Measurements from ENCODE around the gene DPYSL3.
A peak's percentile ranks its signal among the peaks of the same experiment; 100 is the strongest.

DPYSL3 gene

DNA sequence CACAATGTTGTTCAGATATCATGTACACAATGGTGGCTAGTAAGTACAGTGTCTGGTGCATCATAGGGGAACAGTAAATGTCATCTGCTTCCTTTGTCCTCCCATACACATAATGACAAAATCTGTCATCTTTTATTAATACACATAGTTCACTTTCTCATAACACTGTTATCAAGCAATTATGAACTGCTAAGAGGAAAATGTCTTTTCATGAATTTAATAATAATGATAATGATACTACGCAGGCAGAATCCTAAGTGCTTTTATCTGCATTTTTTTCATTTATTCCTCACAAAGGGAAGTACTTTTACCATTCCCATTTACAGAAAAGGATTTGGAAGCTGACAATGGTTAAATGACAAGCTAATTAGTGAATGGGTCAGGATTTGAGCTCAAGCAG, 35.7 kb downstream of the DPYSL3 start:
- no peak overlapping the region for H3K4me3 ChIP-seq (ENCODE audit: low read depth, low read length)

DNA sequence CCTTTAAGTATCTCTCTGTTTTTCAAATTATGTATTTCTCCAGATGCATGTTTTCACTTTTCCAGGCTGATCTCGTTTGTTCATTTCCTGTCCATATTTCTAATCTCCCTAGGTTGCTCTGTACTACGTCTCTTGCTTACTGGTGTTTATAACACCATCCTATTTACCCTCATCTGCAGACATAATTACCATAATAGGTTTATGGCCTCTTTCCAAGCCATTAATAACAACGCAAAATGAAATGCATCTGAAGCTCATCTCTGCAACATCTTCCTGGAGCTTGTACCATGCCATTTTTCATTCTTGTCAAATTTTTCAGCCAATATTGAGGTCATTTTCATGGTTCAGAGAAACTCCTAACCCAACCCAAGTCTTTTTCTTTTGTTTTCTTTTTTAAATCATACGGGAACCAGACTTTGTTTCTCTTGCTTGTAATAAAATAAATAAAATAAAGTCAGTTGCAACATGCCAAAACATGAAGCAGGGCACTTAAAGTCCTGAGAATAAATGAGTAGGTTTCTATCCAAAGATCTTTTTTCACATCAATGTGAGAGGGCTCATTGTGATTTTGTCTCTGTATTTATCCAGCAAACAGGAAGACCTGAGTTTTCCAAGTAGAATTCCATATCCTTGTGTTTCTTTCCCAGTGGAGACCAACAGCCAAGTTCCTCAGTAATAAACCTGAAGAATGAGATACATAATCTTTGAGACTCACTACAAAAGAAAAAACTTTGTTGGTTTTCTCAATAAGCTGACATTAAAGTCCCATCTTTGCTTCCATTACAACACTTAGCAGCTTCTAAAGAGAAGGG, 37.0 kb downstream of the DPYSL3 start:
- H3K4me3 ChIP-seq (ENCODE audit: low read depth, low read length), result no peak overlapping the region

DNA sequence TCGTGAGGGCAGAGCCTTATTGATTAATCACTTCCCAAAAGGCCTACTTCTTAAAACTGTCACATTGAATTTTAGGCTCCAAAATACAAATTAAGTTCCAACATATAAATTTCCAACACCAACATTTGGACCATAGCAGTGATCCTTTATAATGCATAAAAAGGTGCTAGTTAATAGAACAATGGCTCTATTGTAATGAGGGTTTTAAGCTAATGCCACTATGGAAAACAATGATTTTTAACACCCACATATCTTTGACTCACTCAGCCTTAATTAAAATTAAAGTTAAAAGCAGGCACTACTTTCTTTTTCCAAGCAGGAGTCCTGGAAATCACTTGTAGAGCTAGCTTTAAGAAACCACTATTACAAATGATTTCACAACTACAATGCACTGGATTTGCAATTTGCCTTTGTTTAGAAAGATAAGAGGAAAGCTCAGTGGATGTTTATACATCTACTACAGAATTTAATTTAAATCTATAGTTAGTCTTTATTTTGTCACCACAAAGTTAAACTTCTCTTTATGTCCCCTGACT, 41.8 kb downstream of the DPYSL3 start:
- no peak overlapping the region for H3K4me3 ChIP-seq (ENCODE audit: low read depth, low read length)

DNA sequence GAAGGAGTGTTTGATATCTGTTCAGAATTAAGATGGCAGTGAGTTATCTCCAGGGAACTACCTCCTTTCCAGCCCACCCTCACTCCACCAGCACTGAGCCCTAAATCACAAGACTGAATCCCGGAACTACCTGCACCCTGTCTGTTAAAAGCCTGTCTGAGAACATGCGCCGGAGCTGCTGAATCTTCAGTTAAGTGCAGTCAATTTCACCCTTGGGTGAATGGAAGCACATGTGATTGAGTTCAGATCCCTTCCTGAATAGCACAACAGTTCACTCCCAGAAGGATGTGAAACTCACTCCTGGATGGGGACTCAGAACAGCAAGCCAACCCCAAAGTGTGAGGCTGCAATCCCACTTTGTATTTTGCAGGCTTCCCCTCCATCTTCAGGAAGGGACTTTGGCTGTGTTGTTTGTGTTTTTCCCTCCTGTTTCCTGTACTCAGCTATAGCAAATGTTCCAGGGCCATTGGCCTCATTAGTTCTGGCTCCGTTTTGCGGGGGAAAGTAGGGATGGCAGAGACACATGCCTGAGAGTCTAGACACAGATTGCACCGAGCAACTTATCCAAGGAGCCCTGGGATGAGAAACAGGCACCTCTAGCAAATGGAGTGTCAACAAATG, 43.4 kb downstream of the DPYSL3 start:
- no peak overlapping the region for H3K4me3 ChIP-seq (ENCODE audit: low read depth, low read length)

DNA sequence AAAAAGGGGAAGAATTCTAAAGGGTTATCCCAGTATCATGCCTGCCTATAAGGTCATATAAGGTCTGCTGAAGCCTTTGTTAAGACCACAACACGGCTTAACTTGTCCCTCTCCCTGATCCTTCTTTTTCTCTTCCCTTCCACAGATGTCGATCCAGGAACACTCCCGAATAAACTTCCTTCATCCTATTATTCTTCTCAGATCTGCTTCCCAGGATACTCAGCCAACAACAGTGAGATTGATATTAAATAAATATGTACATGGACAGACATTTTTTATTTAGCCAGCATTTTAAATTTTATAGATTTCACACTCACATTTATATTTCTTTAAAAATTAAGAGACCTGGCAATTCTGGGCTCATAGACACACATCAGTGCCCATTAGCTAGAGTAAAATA, 44.1 kb downstream of the DPYSL3 start:
- no peak overlapping the region for H3K4me3 ChIP-seq (ENCODE audit: low read depth, low read length)

DNA sequence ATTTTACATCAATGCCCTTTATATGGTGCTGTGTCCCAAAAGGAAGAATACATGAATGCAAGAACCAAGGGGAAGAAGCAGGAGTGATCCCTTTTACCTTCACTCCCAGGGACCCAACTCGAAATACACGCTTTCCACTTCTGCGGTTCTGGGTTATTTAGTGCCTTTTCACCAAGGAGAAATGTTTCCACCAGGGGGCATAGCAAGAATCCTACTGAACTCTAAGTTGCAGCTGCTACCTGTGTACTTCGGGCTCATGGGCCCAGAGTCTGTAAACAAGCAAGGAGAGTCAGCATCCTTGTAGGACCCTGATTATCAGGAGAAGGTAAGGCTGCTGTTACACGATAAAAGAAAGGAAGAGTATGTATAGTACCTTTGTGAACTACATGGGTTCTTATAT, 45.7 kb downstream of the DPYSL3 start:
- H3K4me3 ChIP-seq (ENCODE audit: low read depth, low read length), result no peak overlapping the region

DNA sequence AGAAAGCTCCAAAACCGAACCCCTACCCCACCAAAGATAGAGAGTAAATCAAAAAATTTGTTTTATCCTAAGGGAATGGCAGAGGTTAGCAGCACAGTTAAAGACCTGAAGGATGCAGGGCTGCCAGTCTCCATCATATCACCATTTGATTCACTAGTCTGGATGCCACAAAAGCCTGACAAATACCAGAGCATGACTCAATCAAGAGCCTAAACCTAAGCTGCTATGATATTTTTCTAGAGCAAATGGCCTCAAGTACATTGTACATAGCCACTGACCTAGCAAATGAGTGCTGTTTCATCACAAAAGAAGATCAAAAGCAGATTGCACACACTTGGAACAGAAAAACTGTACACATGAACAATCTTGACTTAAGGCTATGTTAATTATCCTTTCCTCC, 48.0 kb downstream of the DPYSL3 start:
- H3K4me3 ChIP-seq (ENCODE audit: low read depth, low read length), result no peak overlapping the region

DNA sequence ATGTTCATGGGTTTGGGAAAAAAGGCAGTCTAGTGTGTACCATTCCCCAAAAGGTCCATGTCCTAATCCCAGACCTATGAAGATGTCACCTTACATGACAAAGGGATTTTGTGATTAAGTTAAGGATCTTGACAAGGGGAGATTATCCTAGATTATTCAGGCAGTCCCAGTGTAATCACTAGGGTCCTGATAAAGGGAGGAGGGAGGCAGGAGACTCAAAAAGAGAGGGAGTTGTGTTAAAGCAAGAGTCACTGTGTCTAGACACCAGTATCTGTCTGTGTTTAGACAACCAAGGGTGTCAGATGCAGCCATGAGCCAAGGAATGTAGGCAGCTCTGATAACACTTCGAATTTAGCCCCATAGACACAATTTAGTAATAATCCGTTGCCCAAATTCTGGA, 49.5 kb downstream of the DPYSL3 start:
- H3K4me3 ChIP-seq (ENCODE audit: low read depth, low read length), result no peak overlapping the region

DNA sequence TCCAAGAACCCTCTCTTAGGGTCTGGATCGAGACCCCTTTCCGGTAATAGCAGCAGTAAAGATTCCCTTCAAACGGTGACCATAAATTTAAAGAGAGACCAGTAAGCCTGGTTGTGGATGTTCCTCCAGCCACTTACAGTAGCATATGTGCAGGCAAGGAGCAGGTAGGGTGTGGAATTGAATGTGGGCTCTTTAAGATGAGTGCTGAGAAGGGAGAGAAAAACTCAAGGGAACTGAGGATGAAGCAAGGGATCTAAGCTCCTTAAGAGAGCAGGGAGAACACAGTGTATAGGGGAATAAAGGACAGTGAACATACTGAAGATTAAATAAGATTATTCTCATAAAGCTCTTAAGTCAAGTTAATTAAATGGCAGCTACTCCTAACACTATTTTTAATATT, 51.3 kb downstream of the DPYSL3 start:
- no peak overlapping the region for H3K4me3 ChIP-seq (ENCODE audit: low read depth, low read length)

DNA sequence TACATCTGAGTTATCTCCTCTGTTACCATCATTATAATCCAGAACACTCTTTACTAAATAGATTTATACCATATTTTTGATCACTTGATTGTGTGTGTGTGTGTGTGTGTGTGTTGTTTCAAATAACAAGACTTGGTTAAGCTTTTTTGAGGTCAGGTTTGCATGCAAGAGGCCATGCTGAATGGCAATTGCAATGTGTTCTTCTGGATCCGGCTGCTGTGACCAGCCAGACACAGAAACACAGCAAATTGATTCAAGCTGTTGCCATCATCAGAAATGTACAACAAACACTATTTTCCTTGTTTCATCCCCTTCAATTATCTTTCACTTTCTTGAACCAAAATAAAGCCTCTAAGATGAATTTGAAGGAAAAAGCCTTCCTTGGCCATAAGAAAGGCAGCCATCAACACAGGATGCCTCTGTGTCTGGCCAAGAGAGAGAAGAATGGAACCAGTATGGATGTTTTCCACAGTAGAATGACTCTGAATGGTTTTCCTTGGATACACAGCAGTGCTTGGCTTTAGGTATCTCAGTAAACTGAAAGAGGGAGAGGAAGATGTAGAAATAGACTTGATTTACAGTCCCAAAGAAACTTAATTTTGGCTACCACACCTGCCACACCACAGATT, 53.9 kb downstream of the DPYSL3 start:
- H3K4me3 ChIP-seq (ENCODE audit: low read depth, low read length), result no peak overlapping the region

DNA sequence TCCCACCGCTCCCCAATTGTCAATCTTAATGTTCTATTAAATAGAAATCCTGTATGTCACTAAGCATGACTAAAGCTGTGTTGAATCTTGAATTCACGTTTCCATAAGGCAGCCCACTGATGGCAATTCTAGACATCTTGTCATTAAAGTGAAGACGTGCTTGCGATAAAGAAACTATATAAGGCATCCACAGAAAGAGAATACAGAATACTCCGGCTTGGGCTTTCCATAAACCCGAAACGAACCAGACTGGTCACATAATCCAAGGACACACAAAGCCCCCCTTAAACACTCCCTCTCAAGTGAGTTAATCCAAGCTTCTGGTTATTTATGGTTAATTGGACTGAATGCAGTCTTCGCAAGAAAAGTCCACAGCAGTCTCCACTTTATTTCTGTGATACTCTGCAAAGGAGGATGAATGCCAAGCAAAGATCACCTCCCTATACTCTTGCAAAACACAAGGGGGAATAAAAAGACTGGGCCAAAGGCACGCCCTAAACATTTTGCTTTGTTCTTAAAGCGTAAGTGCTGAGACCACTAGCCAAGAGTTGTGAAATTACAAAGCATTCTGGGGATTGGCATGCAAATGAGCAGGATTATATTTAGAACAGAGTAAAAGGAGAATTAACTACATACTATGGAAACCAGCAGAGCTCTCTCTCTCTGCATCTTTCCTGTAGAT, 54.7 kb downstream of the DPYSL3 start:
- no peak overlapping the region for H3K4me3 ChIP-seq (ENCODE audit: low read depth, low read length)

DNA sequence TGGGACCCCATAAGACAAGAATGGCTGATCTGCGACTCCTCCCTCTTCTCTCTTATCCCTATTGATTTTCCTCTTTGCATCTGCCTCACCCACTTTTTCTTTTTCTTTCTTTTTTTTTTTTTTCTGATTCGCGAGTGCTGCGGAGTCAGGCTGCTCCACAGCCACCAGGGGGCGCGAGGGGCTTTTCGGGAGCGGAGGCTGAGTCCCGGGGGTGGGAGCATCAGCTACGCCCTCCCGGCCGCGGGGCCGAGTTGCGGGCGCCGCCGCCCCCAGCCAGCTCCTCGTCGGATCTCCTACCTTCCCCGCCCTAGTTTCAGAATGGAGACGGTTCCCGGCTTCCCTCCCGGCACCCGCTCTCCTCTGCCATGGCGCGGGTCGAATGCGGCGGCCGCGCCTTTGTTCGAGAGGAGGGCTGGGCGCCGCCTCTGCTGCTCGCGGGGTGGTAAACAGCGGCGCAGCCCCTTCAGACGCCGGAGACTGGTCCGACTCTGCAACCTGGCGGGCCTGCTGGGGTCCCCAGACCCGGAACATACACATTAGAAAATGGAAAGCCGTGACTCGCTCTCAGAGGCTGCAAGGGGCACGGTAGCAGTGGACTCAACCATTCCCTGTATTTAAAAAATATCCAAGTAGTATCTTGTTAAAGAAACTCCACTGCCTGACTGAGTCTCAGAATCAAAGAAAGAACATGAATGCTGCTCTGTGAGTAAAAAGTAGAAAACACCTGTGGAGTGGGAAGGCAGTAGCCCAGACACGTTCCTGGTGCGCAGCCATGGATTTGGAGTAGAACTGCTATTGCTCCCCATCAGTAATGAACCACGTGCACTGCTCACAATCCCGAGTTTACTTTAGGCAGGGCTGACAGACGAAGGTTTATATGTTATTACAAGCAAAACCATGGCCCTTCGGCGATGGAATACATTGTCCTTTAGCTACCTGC, 55.7 kb downstream of the DPYSL3 start:
- peak overlapping the region; percentile 91 for H3K4me3 ChIP-seq (ENCODE audit: low read depth, low read length)

DNA sequence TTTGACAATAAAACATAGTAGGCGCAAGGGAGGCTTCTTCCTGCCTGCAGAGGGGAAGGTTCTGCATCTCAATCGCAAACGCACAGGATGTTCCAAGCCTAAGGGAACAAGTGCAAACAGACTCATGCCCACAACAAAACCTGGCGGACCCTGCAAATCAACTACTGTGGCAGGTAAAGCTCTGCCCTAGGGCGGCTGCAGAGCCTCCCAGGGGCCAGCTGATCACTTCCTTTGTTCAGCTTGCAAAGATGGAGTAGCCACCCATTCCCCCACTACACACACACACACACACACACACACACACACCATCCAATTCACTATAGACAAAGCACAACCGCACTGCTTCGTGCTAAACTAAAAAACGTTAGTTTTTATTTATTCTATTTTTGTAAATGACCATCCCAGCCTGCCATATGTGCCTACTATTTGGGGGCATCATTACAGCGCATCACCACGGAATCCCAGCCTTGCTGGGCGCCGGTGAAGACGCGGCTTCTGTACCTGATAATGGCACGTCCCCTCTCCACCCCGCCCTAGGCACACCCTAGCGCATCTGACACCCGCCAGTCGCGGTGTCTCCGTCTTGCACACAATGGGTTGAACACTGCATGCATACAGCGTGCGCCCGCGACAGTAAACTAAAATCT, 57.6 kb downstream of the DPYSL3 start:
- H3K4me3 ChIP-seq (ENCODE audit: low read depth, low read length), result peak overlapping the region; percentile 91

DNA sequence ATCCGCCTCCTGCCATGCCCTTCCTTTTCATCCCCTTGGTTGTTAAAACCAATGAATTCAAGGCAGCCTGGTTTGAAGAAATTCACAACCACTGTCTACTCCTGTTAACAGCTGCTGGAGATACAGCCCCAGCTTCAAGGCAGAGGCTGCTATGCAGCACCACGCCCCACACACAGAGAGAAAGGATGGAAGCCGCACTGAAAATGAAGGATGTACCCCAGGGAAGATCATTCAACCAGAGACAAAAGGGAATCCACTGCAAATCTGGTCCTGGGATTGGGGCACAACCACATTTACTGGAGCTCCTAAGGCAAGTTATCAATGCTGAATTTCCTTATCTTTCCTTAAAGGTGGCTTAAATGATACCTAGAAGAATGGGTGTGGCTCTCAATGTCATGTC, 58.7 kb downstream of the DPYSL3 start:
- H3K4me3 ChIP-seq (ENCODE audit: low read depth, low read length), result peak overlapping the region; percentile 91

DNA sequence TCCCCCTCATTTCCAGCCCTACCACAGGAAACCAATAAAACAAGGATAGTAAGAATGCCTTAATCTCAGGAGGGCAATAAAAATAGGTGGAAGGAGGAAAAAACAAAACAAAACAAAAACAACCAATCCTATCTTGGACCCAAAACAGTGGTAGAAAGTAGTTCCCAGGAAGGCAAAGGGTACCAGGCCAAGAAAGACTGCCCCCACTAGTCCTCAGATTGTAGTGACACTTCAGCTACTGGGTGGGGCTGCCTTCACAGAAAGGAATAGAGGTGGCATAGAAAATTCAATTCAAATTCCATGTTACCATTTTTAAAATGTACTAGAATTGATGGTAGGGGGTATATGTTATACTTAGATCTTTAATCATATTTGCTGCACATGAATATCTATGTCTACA, 59.3 kb downstream of the DPYSL3 start:
- H3K4me3 ChIP-seq (ENCODE audit: low read depth, low read length), result no peak overlapping the region

DNA sequence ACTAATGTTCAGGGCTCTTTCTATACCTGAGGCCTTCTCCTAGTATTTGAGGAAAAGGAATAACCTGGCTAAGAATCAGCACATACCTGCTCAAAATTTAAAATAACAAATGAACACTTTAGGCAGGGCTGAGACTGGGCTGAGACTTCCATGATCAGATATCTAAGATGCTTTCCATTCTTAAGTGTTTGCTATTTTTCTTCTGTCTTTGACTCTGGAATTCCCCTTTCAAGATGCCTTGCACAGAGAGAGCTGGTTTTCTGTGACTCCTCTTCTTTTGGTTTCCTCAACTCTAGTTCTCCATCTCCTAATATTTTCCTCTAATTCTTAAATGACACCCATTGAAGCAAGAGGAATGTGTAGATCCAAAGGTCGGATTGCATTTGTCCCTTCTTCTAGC, 61.1 kb downstream of the DPYSL3 start:
- no peak overlapping the region for H3K4me3 ChIP-seq (ENCODE audit: low read depth, low read length)

DNA sequence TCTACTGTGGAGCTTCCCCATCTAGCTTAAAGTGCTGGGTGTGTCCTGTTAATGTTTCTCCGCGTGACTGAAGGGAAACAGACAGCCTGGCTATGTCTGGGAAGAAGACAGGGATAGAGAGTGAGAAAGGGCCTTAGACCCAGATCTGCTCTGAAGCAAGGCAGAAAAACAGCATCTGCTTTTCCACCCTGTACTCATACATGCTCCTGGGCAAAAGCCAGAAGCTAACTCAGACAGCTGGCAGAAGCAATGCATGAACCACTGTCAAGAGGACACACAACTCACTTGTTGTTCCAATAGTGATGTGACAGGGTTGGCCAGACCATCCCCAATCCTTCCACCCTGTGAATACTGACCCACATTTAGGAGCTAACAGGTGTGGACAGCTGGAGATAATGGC, 63.3 kb downstream of the DPYSL3 start:
- H3K4me3 ChIP-seq (ENCODE audit: low read depth, low read length), result no peak overlapping the region

DNA sequence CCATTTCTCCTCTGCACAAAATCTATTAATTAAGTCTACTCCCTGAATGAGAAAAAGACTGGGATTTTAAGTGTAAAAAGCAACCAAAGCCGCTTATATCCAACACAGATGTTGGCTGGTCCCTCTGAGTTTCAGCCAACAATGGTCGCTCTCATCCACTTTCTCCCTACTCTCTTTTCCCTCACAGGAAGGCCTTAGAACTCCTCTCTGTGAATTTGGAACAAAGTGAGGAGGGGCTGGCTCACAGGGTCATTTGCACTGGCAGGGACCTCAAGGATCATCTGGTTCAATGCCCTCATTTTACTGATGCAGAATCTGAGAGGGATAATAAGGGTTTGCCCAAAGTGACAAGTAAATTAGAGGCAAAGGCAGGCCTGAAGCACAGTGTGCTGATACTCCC, 64.0 kb downstream of the DPYSL3 start:
- H3K4me3 ChIP-seq (ENCODE audit: low read depth, low read length), result no peak overlapping the region

DNA sequence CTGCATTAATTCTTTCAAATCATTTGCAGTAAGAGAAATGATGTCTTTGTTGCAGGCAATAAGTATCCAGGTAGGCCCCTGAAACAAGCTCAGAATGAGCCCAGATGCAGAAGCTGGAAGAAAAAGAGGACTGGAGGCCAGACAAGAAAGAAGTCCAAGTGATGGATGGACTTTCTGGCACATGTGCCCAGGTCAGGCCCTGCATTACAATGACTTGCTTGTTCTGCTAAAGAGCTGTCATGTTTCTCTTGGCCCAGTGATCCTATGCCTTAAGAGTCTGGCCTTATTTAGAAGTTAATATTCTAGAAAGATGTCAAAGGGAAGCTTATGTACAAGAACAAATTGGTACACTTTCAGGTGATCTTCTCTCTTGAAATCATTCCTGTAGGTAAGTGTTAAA, 64.8 kb downstream of the DPYSL3 start:
- no peak overlapping the region for H3K4me3 ChIP-seq (ENCODE audit: low read depth, low read length)

DNA sequence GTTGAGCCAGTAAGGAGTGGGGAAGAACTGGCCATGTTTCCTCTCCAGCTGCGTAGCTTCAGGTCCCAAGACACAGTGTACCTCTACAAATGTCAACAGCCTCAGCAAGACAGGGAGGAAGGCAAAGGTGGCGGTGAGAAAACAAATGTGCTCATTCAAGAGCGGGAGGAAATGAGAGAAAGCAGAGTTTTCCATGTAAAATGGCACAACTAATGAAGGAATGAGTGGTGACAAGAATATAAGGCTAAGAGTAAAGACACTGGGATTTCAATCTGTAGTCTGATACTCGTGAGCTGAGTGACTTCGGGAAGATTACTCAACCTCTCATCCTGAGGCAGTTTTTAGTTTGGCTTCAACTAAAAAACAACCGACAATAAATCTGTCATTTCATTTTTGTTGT, 67.6 kb downstream of the DPYSL3 start:
- H3K4me3 ChIP-seq (ENCODE audit: low read depth, low read length), result no peak overlapping the region

Measured in iPS-11a (cell line).